NAMALWA (cell line): Measurements from ENCODE around the gene TSPAN19.
"Not testable (repeated sequence)": the region's sequence is repeated elsewhere in the genome, so short reads cannot be mapped to it uniquely, and the experiment has no call there.

ENCODE experiments used
- DNase-seq: peaks from one replicate; pipeline ENCODE4 v3.0.0-alpha.2; 2015; ENCODE audit warnings: low spot score

The TSPAN19 gene

GRCh38 chr12:85036234-85036707 is at the start of gene TSPAN19, which contains the start of gene LRRIQ1:
TSPAN19 (minus strand) TSS chr12:85036277; CDS start chr12:85029946, 6,331 bp downstream.
LRRIQ1 (plus strand) TSS chr12:85036351; CDS start chr12:85038177, 1,826 bp downstream.
- DNase-seq, result peak; percentile 11

DNA sequence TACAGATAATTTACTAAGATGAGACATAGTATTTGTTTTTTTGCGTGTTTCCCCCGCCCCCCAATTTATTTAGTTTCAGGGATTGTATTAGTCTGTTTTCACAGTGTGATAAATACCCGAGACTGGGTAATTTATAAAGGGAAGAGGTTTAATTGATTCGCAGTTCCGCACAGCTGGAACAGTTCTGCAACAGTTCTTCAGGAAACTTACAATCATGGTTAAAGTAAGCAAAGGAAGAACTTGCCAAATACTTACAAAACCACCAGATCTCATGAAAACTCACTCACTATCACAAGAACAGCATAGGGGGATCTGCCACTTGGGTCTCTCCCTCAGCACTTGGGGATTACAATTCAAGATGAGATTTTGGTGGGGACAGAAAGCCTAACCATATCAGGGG is 49.0 kb upstream of the TSPAN19 start:
- DNase-seq, result no peak

DNA sequence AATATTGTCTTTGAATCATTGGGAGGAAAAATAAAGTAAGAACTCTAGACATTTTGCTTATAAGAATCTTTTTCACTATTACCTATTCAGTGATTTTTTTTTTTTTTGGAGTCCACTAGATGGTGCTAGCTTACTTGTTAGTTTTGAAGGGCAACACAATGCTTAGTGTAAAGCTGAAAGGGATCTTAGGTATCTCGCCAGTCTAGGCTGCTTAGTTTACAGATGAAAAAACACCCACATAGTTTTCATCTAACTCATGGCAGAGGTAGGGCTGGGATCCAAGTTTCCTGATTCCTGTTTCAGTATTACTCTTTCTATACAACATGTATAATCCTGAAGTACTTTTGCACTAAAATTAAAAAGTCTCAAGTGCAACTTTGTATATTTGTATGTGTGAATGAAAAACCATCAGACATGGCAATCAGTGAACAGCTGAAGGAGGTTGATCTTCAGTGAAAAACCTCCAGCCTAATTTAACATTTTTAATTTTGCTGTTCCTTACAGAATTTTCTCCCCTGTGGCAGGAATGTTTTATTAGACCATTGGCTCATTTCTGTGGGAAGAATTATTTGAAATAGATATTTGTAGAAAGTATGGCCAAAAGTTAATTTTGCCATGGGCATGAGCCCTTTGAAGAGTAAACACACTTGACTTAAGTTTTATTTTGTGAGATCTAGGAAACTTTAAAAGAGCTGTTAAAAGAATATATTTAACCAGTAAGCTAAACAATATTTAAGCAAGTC is 40.8 kb upstream of the TSPAN19 start:
- DNase-seq, result peak; percentile 63

DNA sequence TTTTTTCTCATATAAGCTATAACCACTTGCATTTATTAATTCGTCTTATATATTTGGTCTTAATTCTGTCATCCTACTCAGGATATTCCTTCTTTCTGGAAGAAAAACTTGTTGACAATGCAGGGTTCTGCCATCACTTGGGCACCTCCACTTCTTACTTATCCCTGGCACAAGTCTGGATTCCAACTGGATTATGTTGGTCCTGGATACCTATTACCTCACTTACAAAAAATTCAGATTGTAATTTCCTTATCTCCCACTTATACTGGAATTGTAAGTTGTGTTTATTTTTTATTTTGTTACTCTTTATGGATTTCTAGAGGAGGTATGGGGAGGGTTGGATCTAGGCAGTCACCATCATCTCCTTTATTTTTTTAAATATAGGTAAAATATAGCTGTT is 36.7 kb upstream of the TSPAN19 start:
- DNase-seq, result no peak

DNA sequence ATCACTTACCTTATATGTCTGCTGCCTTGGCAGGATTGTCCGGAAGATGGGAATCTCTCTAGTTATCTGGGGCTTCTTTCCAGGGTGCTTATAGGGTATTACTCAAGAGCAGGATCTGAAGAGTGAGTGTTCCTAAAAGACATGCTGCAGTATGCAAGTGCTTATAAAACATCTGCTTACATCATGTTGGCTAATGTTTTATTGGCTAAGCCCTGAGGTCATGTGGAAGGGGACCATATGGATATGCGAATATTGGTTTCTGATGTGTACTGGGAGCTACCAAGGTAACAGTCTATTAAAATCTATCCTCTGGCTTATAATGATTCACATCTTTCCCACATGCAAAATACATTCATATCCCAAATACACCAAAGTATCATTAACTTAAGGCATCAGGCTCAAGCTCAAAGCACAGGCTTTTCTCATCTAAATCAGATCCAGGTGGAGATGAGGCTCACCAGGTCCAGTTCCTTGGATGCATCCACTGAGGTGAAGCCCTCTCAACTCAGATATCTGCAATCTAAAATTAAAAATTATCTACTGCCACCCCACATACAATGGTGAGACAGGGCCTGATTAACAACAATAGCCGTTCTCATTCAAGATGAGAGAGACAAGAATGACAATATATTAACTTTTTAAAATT is 29.9 kb upstream of the TSPAN19 start:
- no peak for DNase-seq

- DNase-seq, result no peak
These were observed 24.8 kb upstream of the TSPAN19 start for GRCh38 chr12:85060916-85061315.

GRCh38 chr12:85059594-85059993 is 23.5 kb upstream of the TSPAN19 start:
- no peak for DNase-seq

DNA sequence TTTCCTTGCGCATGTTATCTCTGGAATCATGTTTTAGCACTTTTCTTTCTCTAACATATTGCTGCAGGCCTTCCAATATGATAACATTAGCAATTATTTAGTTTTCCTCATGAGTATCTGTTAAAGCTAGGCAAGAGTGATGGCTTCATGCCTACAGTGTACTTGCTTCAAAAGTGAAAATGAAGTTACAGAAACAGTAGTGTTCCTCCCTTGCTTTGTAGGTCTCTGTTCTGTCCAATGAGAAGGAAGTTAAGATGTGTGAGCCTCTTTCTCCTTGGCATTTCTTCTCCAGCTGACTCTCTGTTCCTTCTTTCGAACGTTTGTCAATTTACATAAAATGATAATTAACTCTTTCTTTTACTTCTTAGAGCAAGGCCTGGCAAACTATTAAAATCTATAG is 22.3 kb upstream of the TSPAN19 start:
- DNase-seq, result no peak

DNA sequence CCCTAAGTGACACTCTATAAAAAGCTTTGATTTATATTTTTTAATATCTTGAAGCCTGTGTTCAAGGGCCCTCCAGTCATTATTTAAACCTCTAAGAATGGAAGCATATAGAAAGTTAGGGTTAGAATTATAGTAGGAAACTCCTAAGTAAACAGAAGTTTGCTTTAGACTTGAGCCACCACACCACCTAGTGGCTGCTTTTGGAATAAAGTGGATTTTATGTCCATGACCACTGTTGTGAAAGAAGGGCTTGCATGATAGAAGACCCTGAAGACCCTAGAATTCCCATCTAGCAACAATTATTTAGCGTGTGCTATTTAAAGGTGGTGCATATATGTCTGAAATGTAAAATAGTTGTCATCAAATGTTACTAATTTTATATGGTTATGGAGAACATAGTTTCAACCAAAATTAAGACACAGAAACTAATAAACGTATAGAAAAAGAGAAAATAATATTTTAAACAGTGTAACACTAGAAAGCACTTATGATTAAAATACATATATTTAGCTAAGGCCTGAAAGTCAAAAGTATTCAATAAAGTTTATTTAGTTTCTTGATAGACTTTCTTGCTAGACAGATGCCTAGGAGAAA is 21.4 kb upstream of the TSPAN19 start:
- DNase-seq, result peak; percentile 69

DNA sequence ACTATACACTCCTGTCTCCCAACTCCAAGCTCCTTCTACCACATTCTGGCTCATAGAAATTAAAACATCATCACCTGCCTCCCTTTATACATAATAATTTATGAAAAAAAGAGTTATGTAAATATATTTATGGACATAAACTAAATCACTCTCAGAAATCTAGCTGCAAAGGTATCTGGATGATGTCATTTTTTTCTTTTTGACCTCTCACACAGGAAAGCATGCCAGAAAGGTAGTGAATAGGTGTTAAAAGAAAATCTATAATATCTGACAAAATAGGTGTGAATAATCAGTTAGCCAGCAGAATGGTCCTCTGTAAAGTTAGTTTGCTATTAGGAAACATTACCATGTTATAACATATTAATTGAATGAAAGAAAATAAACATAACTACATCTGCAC is 7.8 kb upstream of the TSPAN19 start:
- DNase-seq, result no peak

GRCh38 chr12:85041395-85041794 is 5.3 kb upstream of the TSPAN19 start:
- no peak for DNase-seq

DNA sequence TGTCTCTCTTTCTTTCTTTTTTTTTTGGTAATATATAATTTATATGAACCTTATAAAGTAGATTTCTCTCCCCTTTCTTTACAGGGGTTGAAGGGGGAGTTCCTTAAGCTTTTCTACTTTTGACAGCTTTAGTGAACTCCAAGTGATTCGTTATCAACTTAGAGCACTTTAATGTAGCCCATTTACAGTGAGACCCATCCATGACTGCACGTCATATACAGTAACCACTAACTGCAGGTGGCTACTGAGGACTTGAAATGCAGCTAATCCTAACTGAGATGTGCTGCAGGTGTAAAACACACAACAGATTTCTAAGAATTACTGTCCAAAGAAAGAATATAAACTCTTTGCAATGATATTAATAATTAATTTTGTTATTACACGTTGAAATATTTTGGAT is 656 bp upstream of the TSPAN19 start:
- DNase-seq, result no peak

DNA sequence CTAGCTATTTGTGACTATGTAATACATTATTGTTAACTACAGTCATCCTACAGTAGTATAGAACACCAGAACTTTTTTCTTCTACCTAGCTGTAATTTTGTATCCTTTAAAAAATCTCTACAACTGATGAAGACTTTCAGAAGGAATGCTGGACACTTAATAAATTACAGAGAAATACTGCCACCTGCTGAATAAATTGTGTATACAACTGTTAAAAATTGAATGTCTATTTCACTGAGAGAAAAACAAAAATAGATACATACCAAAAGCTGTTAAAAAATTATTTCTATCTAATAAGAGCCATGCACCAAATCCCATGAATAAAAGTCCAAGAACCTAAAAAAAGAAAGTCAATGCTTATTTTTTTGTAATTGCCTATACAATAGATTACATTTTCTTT is 6.6 kb downstream of the TSPAN19 start:
- peak; percentile 41 for DNase-seq

DNA sequence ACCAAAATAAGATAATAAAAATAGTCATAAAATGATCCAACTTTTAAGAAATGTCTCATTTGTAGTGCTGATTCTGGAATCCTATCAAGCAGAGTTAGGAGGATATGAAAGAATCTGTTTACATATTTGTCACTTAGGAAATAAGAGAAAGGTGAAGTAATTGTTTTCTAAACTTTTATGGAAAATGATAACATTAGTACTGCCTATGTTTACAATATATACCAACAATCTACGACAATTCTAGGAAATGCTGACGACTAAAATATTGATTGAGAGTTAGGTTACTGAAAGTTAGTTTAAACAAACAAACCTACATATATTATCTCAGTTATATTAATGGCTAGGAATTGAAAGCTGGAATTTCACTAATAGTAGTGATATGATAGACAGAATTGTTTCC is 18.0 kb downstream of the TSPAN19 start:
- DNase-seq, result no peak

GRCh38 chr12:85017618-85018017 is 18.5 kb downstream of the TSPAN19 start:
- DNase-seq, result no peak

DNA sequence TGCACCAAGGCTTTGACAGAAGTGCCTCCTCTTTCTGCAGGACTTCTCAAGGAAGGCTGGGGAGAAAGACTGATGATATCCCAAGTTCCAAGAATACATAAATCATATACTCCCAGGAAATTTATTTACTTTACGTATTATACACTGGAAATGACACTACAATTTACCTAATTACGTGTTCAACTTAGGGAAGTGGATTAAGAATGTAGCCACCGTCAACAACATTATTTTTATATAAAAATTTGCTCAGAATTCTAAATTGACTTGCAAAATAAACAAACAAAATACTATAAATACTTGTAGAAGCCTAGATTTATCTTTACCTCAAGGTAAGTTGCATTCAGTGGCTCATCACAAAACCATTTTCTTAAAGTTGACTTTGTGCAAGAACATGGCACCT is 18.9 kb downstream of the TSPAN19 start:
- DNase-seq, result no peak

DNA sequence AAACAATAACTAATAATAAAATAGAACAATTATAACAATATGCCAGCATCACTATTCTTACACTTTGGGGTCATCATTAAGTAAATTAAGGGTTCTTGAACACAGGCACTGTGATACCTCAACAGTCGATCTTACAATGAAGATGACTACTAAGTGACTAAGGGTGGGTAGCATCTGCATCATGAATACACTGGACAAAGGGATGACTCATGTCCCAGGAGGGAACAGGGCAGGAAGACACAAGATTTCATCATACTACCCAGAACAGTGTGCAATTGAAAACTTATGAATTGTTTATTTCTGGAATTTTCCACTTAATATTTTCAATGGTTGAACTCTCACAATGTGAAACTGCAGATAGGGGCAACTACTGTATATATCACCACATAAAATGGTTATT is 19.7 kb downstream of the TSPAN19 start:
- no peak for DNase-seq

DNA sequence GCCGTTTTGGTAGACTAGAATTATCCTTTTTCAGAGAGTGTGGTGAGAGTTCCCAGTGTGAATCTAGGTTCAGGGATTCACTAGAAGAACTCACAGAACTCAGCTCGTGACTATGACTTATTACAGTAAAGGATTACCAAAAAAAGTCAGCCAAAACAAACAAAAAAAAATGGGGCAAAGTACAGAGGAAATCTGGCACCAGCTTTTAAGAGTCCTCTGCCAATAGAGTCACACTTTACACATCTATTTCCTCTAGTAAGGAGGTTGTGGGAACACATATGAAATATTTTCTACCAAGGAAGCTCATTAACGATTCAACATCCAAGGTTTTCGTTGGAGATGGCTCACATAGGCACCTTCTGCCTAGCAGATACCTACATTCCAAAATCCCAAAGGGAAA is 28.2 kb downstream of the TSPAN19 start:
- no peak for DNase-seq

DNA sequence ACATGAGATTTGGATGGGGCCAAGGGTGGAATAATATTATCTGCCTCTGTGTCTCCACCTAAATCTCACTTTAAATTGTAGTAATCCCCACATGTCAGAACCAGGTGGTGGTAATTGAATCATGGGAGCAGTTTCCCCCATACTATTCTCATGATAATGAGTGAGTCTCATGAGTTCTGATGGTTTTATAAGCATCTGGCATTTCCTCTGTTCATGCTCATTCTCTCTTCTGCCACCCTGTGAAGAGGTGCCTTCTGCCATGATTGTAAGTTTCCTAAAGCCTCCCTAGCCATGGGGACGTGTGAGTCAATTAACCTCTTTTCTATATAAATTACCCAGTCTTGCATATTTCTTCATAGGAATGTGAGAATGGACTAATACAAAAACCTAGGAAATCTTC is 29.9 kb downstream of the TSPAN19 start:
- no peak for DNase-seq

DNA sequence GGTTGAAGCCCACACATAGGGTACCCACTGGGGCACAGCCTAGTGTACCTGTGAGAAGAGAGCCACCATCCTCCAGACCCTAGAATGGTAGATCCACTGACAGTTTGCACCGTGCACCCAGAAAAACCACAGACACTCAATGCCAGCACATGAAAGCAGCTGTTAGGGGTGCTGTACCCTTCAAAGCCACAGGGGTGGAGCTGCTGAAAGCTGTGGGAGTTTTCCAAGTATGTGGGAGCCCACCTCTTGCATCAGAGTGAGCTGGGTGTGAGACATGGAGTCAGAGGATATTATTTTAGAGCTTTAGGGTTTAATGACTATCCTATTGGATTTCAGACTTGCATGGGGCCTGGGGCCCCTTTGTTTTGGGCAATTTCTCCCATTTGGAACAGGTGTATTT is 30.5 kb downstream of the TSPAN19 start:
- no peak for DNase-seq

DNA sequence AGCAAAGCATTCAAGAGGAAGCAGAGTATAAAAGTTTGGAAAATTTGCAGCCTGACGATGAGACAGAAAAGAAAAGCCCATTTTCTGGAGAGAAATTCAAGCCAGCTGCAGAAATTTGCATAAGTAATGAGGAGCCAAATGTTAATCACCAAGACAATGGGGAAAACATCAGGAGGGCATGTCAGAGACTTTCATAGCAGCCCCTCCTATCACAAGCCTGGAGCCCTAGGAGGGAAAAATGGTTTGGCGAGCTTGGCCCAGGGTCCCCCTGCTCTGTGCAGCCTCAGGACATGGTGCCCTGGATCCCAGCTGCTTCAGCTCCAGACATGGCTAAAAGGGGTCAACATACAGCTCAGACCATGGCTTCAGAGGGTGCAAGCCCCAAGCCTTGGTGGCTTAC is 31.0 kb downstream of the TSPAN19 start:
- not testable (repeated sequence) for DNase-seq

GRCh38 chr12:85004204-85004603 is 31.9 kb downstream of the TSPAN19 start:
- DNase-seq, result no peak

DNA sequence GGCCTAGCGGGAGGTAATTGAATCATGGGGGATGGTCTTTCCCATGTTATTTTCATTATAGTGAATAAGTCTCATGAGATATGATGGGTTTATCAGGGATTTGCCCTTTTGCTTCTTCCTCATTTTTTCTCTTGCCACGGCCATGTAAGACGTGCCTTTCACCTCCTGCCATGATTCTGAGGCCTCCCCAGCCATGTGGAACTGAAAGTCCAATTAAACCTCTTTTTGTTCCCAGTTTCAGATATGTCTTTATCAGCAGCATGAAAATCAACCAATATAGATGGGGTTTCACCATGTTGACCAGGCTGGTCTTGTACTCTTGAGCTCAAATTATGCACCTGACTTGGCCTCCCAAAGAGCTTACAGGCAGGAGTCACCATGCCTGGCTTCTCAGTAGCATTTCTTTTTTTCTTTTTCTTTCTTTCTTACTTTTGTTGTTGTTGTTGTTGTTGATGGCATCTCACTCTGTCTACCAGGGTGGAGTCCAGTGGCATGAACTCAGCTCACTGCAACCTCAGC is 33.2 kb downstream of the TSPAN19 start:
- no peak for DNase-seq
